ENCODE measurements around the gene RDH8.

The RDH8 gene, protein sequence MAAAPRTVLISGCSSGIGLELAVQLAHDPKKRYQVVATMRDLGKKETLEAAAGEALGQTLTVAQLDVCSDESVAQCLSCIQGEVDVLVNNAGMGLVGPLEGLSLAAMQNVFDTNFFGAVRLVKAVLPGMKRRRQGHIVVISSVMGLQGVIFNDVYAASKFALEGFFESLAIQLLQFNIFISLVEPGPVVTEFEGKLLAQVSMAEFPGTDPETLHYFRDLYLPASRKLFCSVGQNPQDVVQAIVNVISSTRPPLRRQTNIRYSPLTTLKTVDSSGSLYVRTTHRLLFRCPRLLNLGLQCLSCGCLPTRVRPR

DNA sequence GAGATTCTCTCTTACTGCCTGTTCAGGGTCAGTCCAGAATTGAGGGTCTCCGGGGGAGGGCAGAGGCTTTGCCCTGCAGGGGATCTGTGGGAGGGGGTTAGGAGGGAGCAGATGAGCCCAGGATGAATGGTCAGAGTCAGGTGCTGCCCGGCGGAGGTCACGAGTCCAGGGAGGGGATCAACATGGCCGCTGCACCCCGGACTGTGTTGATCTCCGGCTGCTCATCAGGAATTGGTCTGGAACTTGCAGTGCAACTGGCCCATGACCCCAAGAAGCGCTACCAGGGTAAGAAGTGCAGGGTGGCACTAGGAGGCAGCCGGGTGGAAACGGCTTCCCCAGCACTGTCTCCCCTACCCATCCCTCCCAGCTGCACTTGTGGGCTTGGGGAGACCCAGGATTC lies at the start of gene RDH8:
RDH8 (plus strand) TSS at position 168 of the 400 bp plus-strand sequence; CDS start at position 183, 15 bp downstream.
- Mint-ChIP-seq H3K27ac (no peak within 1 kb of the TSS), H3K4me1 (ENCODE audit: low read depth) (peaks cover 9% of the 10 kb centered on the region), H3K27me3 (peaks cover 31% of the 10 kb centered on the region)

GRCh38 chr19:9966024-9966423 lies 47.3 kb upstream of the RDH8 start:
- Mint-ChIP-seq H3K27me3 (peaks cover 31% of the 10 kb centered on the region), H3K4me3 (no peak overlapping the region), H3K36me3 (no peaks in the 10 kb centered on the region), H3K9me3 (ENCODE audit: low read depth) (no peaks in the 10 kb centered on the region), H3K4me1 (ENCODE audit: low read depth) (peaks cover 2% of the 10 kb centered on the region), H3K27ac (no peak overlapping the region)

More for the DNA sequence above, at the start of gene RDH8:
- peaks cover 2% of the 10 kb centered on the region for H3K36me3 Mint-ChIP-seq
- no peaks in the 10 kb centered on the region for H3K9me3 Mint-ChIP-seq (ENCODE audit: low read depth)
- no peak within 1 kb of the TSS for H3K4me3 Mint-ChIP-seq

DNA sequence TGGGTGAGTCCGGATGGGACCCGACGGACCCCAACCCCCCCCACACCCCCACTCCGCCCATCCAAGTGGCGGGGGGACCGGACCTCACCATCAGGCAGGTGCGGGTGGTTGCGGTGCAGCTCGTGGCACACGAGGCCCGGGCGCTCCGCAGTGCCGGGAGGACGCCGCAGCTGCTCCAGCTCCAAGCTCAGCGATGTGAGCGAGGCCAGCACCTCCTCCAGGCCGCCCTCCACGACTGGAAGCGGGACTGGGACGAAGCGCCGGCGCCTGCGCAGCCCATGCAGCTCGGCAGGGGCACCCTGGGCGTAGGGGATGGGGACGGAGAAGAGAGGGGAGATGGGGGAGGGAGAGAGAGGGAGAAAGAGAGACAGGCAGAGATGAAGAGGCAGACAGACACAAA lies 46.8 kb upstream of the RDH8 start:
- Mint-ChIP-seq H3K27ac (no peak overlapping the region), H3K4me3 (no peak overlapping the region), H3K4me1 (ENCODE audit: low read depth) (peaks cover 2% of the 10 kb centered on the region), H3K36me3 (no peaks in the 10 kb centered on the region), H3K9me3 (ENCODE audit: low read depth) (no peaks in the 10 kb centered on the region), H3K27me3 (peaks cover 30% of the 10 kb centered on the region)

- H3K27me3 Mint-ChIP-seq, result peaks cover 31% of the 10 kb centered on the region
- H3K27ac Mint-ChIP-seq, result no peak overlapping the region
- H3K36me3 Mint-ChIP-seq, result no peaks in the 10 kb centered on the region
- peaks cover 2% of the 10 kb centered on the region for H3K4me1 Mint-ChIP-seq (ENCODE audit: low read depth)
- H3K9me3 Mint-ChIP-seq (ENCODE audit: low read depth), result peaks cover 6% of the 10 kb centered on the region
- H3K4me3 Mint-ChIP-seq, result no peak overlapping the region
Observed at GRCh38 chr19:9967326-9967725, 46.0 kb upstream of the RDH8 start.

GRCh38 chr19:9968820-9969687 lies 44.2 kb upstream of the RDH8 start:
- Mint-ChIP-seq H3K27me3 (peaks cover 25% of the 10 kb centered on the region), H3K36me3 (no peaks in the 10 kb centered on the region), H3K4me1 (ENCODE audit: low read depth) (peaks cover 2% of the 10 kb centered on the region), H3K4me3 (no peak overlapping the region), H3K27ac (no peak overlapping the region), H3K9me3 (ENCODE audit: low read depth) (peaks cover 6% of the 10 kb centered on the region)

GRCh38 chr19:9969688-9969975 lies 43.7 kb upstream of the RDH8 start:
- peaks cover 6% of the 10 kb centered on the region for H3K9me3 Mint-ChIP-seq (ENCODE audit: low read depth)
- H3K4me1 Mint-ChIP-seq (ENCODE audit: low read depth), result peaks cover 2% of the 10 kb centered on the region
- H3K27ac Mint-ChIP-seq, result no peak overlapping the region
- no peaks in the 10 kb centered on the region for H3K36me3 Mint-ChIP-seq
- H3K27me3 Mint-ChIP-seq, result peaks cover 25% of the 10 kb centered on the region
- H3K4me3 Mint-ChIP-seq, result no peak overlapping the region

- Mint-ChIP-seq H3K4me1 (ENCODE audit: low read depth) (peaks cover 2% of the 10 kb centered on the region), H3K27ac (no peak overlapping the region), H3K27me3 (peaks cover 25% of the 10 kb centered on the region), H3K9me3 (ENCODE audit: low read depth) (peaks cover 6% of the 10 kb centered on the region), H3K36me3 (no peaks in the 10 kb centered on the region), H3K4me3 (no peak overlapping the region)
Observed at GRCh38 chr19:9970481-9970880, 42.8 kb upstream of the RDH8 start.

DNA sequence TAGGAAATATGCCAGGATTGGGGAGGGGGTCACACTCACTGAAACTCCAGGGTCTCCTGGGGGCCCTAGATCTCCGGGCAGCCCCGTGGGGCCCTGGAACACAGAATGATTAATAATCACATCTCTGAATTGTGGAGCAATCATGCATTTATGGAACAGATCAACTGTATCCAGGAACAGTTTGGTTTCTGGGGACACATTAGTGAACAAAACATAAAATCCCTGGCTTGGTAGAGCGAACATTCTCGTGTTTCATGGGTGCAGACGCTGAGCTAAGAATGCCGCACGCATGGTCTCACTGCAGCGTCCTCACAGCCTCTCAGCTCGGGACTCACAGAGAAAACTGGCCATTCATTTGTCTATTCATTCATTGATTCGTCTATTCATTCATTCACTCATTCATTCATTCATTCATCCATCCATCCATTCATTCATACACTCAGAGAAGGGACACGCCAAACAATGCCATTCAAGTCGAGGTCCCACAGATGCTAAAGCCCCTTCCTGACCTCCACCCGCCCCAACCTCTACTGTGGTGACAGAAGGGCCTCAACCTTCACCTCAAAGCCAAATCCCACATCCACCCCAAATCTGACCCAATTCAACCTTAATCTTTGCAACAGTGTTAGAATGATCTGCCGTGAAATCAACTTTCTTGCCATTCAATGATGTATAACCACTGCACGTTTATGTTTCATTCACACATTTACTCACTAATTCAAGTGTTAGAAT lies 42.0 kb upstream of the RDH8 start:
- H3K27me3 Mint-ChIP-seq, result peaks cover 20% of the 10 kb centered on the region
- peaks cover 6% of the 10 kb centered on the region for H3K9me3 Mint-ChIP-seq (ENCODE audit: low read depth)
- no peak overlapping the region for H3K27ac Mint-ChIP-seq
- H3K4me1 Mint-ChIP-seq (ENCODE audit: low read depth), result peaks cover 2% of the 10 kb centered on the region
- H3K36me3 Mint-ChIP-seq, result no peaks in the 10 kb centered on the region
- no peak overlapping the region for H3K4me3 Mint-ChIP-seq

- H3K9me3 Mint-ChIP-seq (ENCODE audit: low read depth), result peaks cover 6% of the 10 kb centered on the region
- no peaks in the 10 kb centered on the region for H3K4me1 Mint-ChIP-seq (ENCODE audit: low read depth)
- H3K27ac Mint-ChIP-seq, result no peak overlapping the region
- no peaks in the 10 kb centered on the region for H3K36me3 Mint-ChIP-seq
- peaks cover 17% of the 10 kb centered on the region for H3K27me3 Mint-ChIP-seq
- H3K4me3 Mint-ChIP-seq, result no peak overlapping the region
Observed at GRCh38 chr19:9972103-9972502, 41.2 kb upstream of the RDH8 start.

DNA sequence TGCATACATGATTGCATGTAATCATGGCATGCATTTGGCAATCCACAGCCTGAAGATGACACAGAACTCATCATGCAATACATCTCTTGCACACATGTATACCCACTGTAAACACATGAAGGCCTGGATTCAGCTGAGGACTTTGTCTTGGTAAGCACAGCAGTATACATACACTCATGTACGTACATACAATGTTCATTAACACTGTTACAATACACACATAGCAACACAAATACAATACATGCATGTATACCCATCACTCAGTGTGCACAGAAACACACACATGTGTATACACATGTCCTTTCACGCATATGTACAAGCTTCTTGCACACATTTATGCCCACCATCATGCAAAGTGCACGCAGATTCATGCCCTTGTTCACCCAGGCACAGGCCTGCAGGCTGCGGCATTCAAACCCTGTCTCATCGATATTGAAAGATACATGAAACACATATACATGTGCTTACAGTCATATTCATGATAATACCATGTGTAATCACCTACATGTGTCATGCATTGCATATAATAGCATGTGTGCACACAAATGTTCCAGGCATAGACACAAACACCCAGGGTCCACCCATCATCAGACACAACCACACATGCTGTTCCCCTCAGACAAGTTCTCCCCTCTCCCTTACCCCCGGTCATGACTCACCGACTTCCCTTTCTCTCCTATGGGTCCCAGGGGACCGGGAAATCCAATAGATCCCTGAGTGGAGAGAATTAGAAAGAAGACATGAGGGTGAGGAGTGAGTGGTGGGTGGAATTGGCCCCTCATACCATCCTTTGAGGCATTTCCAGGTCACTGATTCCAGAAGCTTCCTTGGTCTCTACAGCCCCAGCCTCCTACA lies 31.6 kb upstream of the RDH8 start:
- Mint-ChIP-seq H3K27me3 (peaks cover 5% of the 10 kb centered on the region), H3K4me1 (ENCODE audit: low read depth) (no peaks in the 10 kb centered on the region), H3K27ac (no peak overlapping the region), H3K9me3 (ENCODE audit: low read depth) (no peaks in the 10 kb centered on the region), H3K36me3 (no peaks in the 10 kb centered on the region), H3K4me3 (no peak overlapping the region)

DNA sequence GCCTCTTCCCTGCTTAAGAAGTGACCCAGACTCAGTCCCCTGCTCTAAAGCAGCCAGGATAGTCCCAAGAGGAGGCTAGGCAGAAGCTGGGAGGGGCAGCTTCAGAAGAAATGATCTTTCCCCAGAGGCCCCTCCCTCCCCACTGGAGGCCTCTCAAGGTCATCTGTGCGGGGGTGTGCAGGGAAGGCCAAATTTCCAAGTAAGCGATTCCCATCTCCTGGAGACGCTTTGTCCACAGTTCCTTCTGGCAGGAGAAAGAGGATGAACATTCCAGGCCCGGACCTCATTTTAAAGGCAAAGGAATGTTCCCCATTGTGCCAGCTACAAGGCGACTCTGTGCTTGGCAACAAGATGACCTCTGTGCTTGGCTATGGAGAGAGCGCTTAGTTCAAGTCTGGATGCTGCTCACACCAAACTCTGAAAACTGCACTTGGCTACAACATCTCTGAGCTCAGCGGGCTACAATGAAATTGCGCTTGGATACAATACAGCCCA lies 26.4 kb upstream of the RDH8 start:
- H3K36me3 Mint-ChIP-seq, result no peaks in the 10 kb centered on the region
- H3K4me3 Mint-ChIP-seq, result no peak overlapping the region

GRCh38 chr19:9989504-9989903 lies 23.8 kb upstream of the RDH8 start:
- H3K27ac Mint-ChIP-seq, result no peak overlapping the region
- no peaks in the 10 kb centered on the region for H3K9me3 Mint-ChIP-seq (ENCODE audit: low read depth)
- H3K4me1 Mint-ChIP-seq (ENCODE audit: low read depth), result no peaks in the 10 kb centered on the region
- H3K27me3 Mint-ChIP-seq, result peaks cover 5% of the 10 kb centered on the region
- no peak overlapping the region for H3K4me3 Mint-ChIP-seq
- no peaks in the 10 kb centered on the region for H3K36me3 Mint-ChIP-seq

More for the DNA sequence above, 26.4 kb upstream of the RDH8 start:
- no peak overlapping the region for H3K27ac Mint-ChIP-seq
- peaks cover 7% of the 10 kb centered on the region for H3K27me3 Mint-ChIP-seq
- no peaks in the 10 kb centered on the region for H3K9me3 Mint-ChIP-seq (ENCODE audit: low read depth)
- H3K4me1 Mint-ChIP-seq (ENCODE audit: low read depth), result no peaks in the 10 kb centered on the region

DNA sequence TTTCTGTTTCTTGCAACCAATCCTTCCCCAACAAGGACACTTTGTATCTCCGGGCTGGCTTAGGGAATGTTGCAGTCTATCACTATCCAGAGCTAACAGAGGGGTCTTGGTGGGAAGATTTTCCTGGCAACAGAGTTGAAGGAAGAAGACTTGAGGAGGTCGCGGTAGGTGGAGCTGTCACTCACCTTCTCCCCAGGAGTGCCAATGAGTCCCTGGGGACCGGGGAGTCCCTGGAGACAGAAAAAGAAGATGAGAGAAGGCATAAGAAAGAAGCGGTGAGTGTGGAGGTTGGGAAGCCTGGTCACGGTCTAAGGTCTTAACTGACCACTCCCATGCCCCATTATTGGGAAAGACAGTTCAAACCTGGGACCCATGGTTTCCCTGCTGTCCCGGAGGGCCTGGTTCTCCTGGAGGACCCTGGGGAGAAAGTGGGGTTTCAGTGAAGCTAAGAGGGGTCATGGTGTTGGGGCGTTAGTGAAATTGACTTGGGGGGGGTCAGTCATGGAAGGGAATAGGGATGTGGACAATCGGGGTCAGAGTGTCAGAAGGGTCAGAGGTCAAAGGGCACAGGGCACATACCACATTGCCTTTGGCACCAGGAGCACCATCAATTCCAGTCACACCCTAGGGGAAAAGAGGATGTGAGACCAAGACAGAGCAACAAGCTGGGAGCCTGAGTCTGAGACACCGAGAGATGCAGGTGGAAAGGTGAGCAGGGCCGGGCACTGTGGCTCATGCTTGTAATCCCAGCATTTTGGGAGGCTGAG lies 21.7 kb upstream of the RDH8 start:
- H3K4me1 Mint-ChIP-seq (ENCODE audit: low read depth), result no peaks in the 10 kb centered on the region
- H3K4me3 Mint-ChIP-seq, result no peak overlapping the region
- no peaks in the 10 kb centered on the region for H3K9me3 Mint-ChIP-seq (ENCODE audit: low read depth)
- peaks cover 4% of the 10 kb centered on the region for H3K27me3 Mint-ChIP-seq
- H3K27ac Mint-ChIP-seq, result no peak overlapping the region
- no peaks in the 10 kb centered on the region for H3K36me3 Mint-ChIP-seq

DNA sequence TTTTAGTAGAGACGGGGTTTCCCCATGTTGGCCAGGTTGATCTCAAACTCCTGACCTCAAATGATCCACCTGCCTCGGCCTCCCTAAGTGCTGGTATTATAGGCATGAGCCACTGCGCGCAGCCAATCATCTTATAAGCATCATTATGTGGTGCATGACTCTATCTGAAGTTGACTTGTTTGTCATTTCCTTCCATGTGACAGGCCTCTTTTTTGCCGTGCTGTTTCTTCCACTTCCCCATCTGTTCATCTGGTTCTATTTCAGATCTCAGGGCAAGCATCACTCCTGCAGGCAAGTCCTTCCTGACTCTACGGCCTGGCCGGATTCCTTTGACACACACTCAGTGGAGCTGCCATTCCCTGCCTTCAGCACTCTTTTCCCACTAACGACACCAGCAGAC lies 18.2 kb upstream of the RDH8 start:
- Mint-ChIP-seq H3K4me1 (ENCODE audit: low read depth) (peaks cover 2% of the 10 kb centered on the region), H3K36me3 (no peaks in the 10 kb centered on the region), H3K9me3 (ENCODE audit: low read depth) (no peaks in the 10 kb centered on the region), H3K27me3 (peaks cover 9% of the 10 kb centered on the region), H3K4me3 (no peak overlapping the region), H3K27ac (no peak overlapping the region)
